Measurements from ENCODE around the gene OSBPL9. TPM values are rescaled to one million over a fixed set of nuclear protein-coding genes. Genes with fewer than 3 reads are reported as not detected.

Gene OSBPL9
- total and polyA plus RNA-seq, 2 experiments from 2014 or later, result 32.2 to 37.0 TPM

- Histone ChIP-seq H3K27ac (no peak overlapping the region), H3K79me2 (ENCODE audit: insufficient read depth) (peaks cover 65% of the 10 kb centered on the region), H4K20me1 (ENCODE audit: insufficient read depth) (no peaks in the 10 kb centered on the region), H3F3A (ENCODE audit: insufficient read depth) (peaks cover 18% of the 10 kb centered on the region), H3K4me1 (ENCODE audit: insufficient read depth) (peaks cover 30% of the 10 kb centered on the region), H3K4me2 (ENCODE audit: unreplicated experiment) (peak overlapping the region; percentile 91), H3K9me3 (ENCODE audit: low read depth) (no peaks in the 10 kb centered on the region), H3K27me3 (replicated peaks; ENCODE audit: insufficient read depth) (no peaks in the 10 kb centered on the region), H2AFZ (no peak overlapping the region), H3K4me3 (peak overlapping the region; percentile 91), H3K9ac (no peak overlapping the region), H3K36me3 (ENCODE audit: low read depth) (no peaks in the 10 kb centered on the region), H3K9me2 (ENCODE audit: insufficient read depth) (no peaks in the 10 kb centered on the region)
- no peak for DNase-seq
- WGBS, 2 experiments (ENCODE audit: low coverage in 1 of 2, low lambda C conversion rate in 2 of 2, missing lambda C conversion rate in 2 of 2), result 17 to 24% methylated on average over 1 of the region's 1 CpG
- in situ Hi-C loops (cut with MboI), result no loop called here
- TF ChIP-seq EZH2 (IDR thresholded peaks at IDR 0.05; ENCODE audit: insufficient read depth, poor library complexity, severe bottlenecking) (no peak), EZH2phosphoT487 (IDR thresholded peaks at IDR 0.05; ENCODE audit: insufficient read depth, low read depth) (no peak)
These were observed 1.8 kb downstream of the OSBPL9 start for GRCh38 chr1:51618715-51619114.

- in situ Hi-C loops (cut with MboI), result no loop called here
These were observed 3.6 kb downstream of the OSBPL9 start for GRCh38 chr1:51620470-51620869.

GRCh38 chr1:51621161-51621560 lies 4.3 kb downstream of the OSBPL9 start:
- H3K4me2 ChIP-seq (ENCODE audit: unreplicated experiment), result no peak overlapping the region
- no peaks in the 10 kb centered on the region for H3K9me3 ChIP-seq (ENCODE audit: low read depth)
- 96% methylated on average over 7 of the region's 7 CpGs for WGBS, 2 experiments (ENCODE audit: low coverage in 1 of 2, low lambda C conversion rate in 2 of 2, missing lambda C conversion rate in 2 of 2)
- no peak for DNase-seq
- no peaks in the 10 kb centered on the region for H3K9me2 ChIP-seq (ENCODE audit: insufficient read depth)
- no peak overlapping the region for H2AFZ ChIP-seq
- H3K27me3 ChIP-seq (replicated peaks; ENCODE audit: insufficient read depth), result no peaks in the 10 kb centered on the region
- H3F3A ChIP-seq (ENCODE audit: insufficient read depth), result peaks cover 18% of the 10 kb centered on the region
- TF ChIP-seq EZH2 (IDR thresholded peaks at IDR 0.05; ENCODE audit: insufficient read depth, poor library complexity, severe bottlenecking) (no peak), EZH2phosphoT487 (IDR thresholded peaks at IDR 0.05; ENCODE audit: insufficient read depth, low read depth) (no peak)
- H3K4me1 ChIP-seq (ENCODE audit: insufficient read depth), result peaks cover 30% of the 10 kb centered on the region
- H3K79me2 ChIP-seq (ENCODE audit: insufficient read depth), result peaks cover 88% of the 10 kb centered on the region
- no peak overlapping the region for H3K4me3 ChIP-seq
- H4K20me1 ChIP-seq (ENCODE audit: insufficient read depth), result no peaks in the 10 kb centered on the region
- H3K36me3 ChIP-seq (ENCODE audit: low read depth), result no peaks in the 10 kb centered on the region
- H3K27ac ChIP-seq, result no peak overlapping the region
- H3K9ac ChIP-seq, result no peak overlapping the region
- in situ Hi-C loops (cut with MboI), result no loop called here

More at GRCh38 chr1:51620470-51620869, 3.6 kb downstream of the OSBPL9 start:
- TF ChIP-seq EZH2 (IDR thresholded peaks at IDR 0.05; ENCODE audit: insufficient read depth, poor library complexity, severe bottlenecking) (no peak), EZH2phosphoT487 (IDR thresholded peaks at IDR 0.05; ENCODE audit: insufficient read depth, low read depth) (no peak)
- no peak overlapping the region for H3K27ac ChIP-seq
- no peak overlapping the region for H3K9ac ChIP-seq
- H3K4me1 ChIP-seq (ENCODE audit: insufficient read depth), result peaks cover 30% of the 10 kb centered on the region
- no peaks in the 10 kb centered on the region for H3K27me3 ChIP-seq (replicated peaks; ENCODE audit: insufficient read depth)
- 100% methylated on average over 1 of the region's 1 CpG for WGBS, 2 experiments (ENCODE audit: low coverage in 1 of 2, low lambda C conversion rate in 2 of 2, missing lambda C conversion rate in 2 of 2)
- no peak overlapping the region for H2AFZ ChIP-seq
- H3F3A ChIP-seq (ENCODE audit: insufficient read depth), result peaks cover 18% of the 10 kb centered on the region
- no peaks in the 10 kb centered on the region for H3K9me3 ChIP-seq (ENCODE audit: low read depth)
- H3K4me3 ChIP-seq, result no peak overlapping the region
- no peak for DNase-seq
- H3K36me3 ChIP-seq (ENCODE audit: low read depth), result no peaks in the 10 kb centered on the region
- H4K20me1 ChIP-seq (ENCODE audit: insufficient read depth), result no peaks in the 10 kb centered on the region
- peaks cover 81% of the 10 kb centered on the region for H3K79me2 ChIP-seq (ENCODE audit: insufficient read depth)
- H3K9me2 ChIP-seq (ENCODE audit: insufficient read depth), result no peaks in the 10 kb centered on the region
- H3K4me2 ChIP-seq (ENCODE audit: unreplicated experiment), result no peak overlapping the region

GRCh38 chr1:51621841-51622454 lies 5.1 kb downstream of the OSBPL9 start:
- TF ChIP-seq EZH2phosphoT487 (IDR thresholded peaks at IDR 0.05; ENCODE audit: insufficient read depth, low read depth), result no peak
- H3K9me3 ChIP-seq (ENCODE audit: low read depth), result no peaks in the 10 kb centered on the region
- DNase-seq, result no peak
- no peak overlapping the region for H3K27ac ChIP-seq
- peak overlapping the region; percentile 16 for H3K4me2 ChIP-seq (ENCODE audit: unreplicated experiment)
- no peaks in the 10 kb centered on the region for H3K36me3 ChIP-seq (ENCODE audit: low read depth)
- no peak overlapping the region for H3K9ac ChIP-seq
- peaks cover 18% of the 10 kb centered on the region for H3F3A ChIP-seq (ENCODE audit: insufficient read depth)
- H3K27me3 ChIP-seq (replicated peaks; ENCODE audit: insufficient read depth), result no peaks in the 10 kb centered on the region
- no peak overlapping the region for H3K4me3 ChIP-seq
- H3K4me1 ChIP-seq (ENCODE audit: insufficient read depth), result peaks cover 30% of the 10 kb centered on the region
- H3K79me2 ChIP-seq (ENCODE audit: insufficient read depth), result peaks cover 96% of the 10 kb centered on the region
- no peaks in the 10 kb centered on the region for H3K9me2 ChIP-seq (ENCODE audit: insufficient read depth)
- no peaks in the 10 kb centered on the region for H4K20me1 ChIP-seq (ENCODE audit: insufficient read depth)
- WGBS, 2 experiments (ENCODE audit: low coverage in 1 of 2, low lambda C conversion rate in 2 of 2, missing lambda C conversion rate in 2 of 2), result 45 to 52% methylated on average over 2 of the region's 2 CpGs
- H2AFZ ChIP-seq, result no peak overlapping the region
- in situ Hi-C loops (cut with MboI), result no loop called here
